Bronchial epithelial cell (primary cell): ENCODE results near the gene TMED8. TPM values are rescaled to one million over a fixed set of nuclear protein-coding genes. Genes with fewer than 3 reads are reported as not detected.
A peak's percentile ranks its signal among the peaks of the same experiment; 100 is the strongest.
"Not testable (repeated sequence)": the region's sequence is repeated elsewhere in the genome, so short reads cannot be mapped to it uniquely, and the experiment has no call there.

ENCODE experiments used
- DNase-seq: peaks from one replicate; pipeline ENCODE4 v3.0.0-alpha.2; 2010; ENCODE audit warnings: low read depth
- FAIRE-seq: peaks from 2 replicates; lab custom pipeline; 2011; peaks lifted over from hg19 to GRCh38; lab: Jason Lieb, UNC
- H3K27me3 ChIP-seq: 2 replicates; pipeline ENCODE4 v1.5.1; 2011; ENCODE audit warnings: low read length; ENCODE audit not compliant: control insufficient read depth, insufficient read depth
- H3K36me3 ChIP-seq: 2 replicates; pipeline ENCODE4 v1.5.1; 2011; ENCODE audit warnings: low read length; ENCODE audit not compliant: control insufficient read depth, insufficient read depth
- H3K4me3 ChIP-seq: 2 replicates; pipeline ENCODE4 v1.5.1; 2011; ENCODE audit warnings: mild to moderate bottlenecking, low read depth, low read length, control low read depth
- total RNA-seq: library from RNA; depleted of rRNA; stranded (reverse); fragments of >200 nt; gene quantifications from 2 replicates; pipeline ENCODE4 v1.2.1, GENCODE V29; 2014
- TF ChIP-seq, protein P1 (sequence below): IDR thresholded peaks from 2 replicates; pipeline ENCODE4 v1.5.1; 2011; ENCODE audit warnings: mild to moderate bottlenecking, moderate library complexity, low read length, control low read depth, inconsistent platforms; ENCODE audit not compliant: insufficient read depth, severe bottlenecking

TMED8 gene
- total RNA-seq, 1 donor from 2014 or later = 6.8 TPM

DNA sequence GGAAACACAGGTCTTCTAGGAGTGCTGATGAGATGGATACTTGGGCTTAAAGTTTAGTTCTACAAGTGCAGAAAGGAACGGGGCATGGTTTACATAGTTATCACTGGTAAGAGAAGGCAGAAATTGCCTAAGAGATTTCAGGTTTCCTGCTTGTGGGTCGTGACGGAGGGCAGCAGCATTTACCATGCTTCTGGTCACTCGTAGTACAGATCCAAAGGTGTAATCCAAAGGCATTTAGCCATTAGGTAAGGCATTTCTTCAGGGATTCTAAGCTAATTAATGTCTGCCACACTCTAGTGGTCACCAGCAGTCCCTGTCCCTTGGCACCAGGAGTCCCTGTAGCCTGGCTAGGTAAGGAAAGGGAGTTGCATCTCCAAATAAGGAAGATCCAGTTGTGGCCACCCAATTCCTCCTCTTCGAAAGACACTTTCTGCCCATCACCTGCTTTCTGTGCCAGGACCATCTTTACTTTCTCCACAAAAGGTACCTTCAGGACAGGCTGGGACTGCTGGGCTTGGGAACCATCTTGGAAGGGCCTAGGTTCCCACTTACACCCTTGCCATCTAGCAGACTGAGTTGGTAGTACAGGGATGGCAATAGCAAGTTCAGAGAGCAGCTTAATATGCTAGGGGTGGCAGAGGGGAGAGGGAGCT lies 54.5 kb downstream of the TMED8 start:
- TF ChIP-seq, protein P1, sequence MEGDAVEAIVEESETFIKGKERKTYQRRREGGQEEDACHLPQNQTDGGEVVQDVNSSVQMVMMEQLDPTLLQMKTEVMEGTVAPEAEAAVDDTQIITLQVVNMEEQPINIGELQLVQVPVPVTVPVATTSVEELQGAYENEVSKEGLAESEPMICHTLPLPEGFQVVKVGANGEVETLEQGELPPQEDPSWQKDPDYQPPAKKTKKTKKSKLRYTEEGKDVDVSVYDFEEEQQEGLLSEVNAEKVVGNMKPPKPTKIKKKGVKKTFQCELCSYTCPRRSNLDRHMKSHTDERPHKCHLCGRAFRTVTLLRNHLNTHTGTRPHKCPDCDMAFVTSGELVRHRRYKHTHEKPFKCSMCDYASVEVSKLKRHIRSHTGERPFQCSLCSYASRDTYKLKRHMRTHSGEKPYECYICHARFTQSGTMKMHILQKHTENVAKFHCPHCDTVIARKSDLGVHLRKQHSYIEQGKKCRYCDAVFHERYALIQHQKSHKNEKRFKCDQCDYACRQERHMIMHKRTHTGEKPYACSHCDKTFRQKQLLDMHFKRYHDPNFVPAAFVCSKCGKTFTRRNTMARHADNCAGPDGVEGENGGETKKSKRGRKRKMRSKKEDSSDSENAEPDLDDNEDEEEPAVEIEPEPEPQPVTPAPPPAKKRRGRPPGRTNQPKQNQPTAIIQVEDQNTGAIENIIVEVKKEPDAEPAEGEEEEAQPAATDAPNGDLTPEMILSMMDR = no peak
- peak overlapping the region; percentile 97 for H3K4me3 ChIP-seq
- no peak for DNase-seq
- no peak for FAIRE-seq
- no peaks in the 10 kb centered on the region for H3K27me3 ChIP-seq
- H3K36me3 ChIP-seq = no peaks in the 10 kb centered on the region

DNA sequence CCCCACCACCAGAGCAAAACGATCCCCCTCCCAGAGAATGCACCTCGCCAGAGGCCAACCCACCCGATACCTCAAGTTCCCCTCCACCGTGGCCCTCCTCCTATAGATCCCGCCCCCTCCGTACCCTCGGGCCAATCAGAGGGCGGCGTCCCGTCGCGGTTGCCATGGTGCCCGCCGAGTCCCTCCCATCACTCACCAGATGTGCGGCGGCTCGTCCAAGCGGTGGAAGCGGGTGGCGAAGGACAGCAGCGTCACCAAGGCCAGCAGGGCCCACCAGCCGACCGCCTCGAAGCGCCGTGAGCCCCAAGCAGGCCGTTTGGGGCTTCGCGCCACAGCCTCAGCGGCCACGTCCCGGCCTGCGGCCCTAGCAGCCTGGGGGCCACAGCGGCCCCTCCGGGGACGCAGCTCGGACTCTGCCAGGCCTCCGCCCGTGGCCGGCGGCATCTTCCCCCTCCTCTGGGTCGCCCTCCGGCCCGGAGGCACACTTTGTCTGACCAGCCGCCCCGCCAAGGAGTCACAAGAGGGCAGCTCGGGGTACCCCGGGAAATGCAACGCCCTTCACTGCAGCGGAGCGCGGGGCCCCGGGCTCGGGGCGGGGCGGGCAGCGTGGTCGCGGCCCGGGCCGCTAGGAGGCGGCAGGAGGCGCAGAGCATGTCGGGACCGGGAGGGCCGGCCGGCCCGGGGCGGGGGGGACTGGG lies 56.5 kb downstream of the TMED8 start, which contains the start of gene POMT2:
TSS of gene POMT2 (minus strand) at position 646 of the 698 bp plus-strand sequence. CDS start at position 444, 202 bp downstream.
- FAIRE-seq = no peak
- Histone ChIP-seq H3K27me3 (no peaks in the 10 kb centered on the region), H3K4me3 (peak within 1 kb of the TSS; percentile 97), H3K36me3 (no peaks in the 10 kb centered on the region)
- peak; percentile 73 for DNase-seq
- TF ChIP-seq, protein P1 = peak; percentile 25

GRCh38 chr14:77319422-77319821 lies 57.5 kb downstream of the TMED8 start:
- TF ChIP-seq, protein P1 = no peak
- DNase-seq = no peak
- no peaks in the 10 kb centered on the region for H3K27me3 ChIP-seq
- no peaks in the 10 kb centered on the region for H3K36me3 ChIP-seq
- H3K4me3 ChIP-seq = no peak overlapping the region
- no peak for FAIRE-seq

DNA sequence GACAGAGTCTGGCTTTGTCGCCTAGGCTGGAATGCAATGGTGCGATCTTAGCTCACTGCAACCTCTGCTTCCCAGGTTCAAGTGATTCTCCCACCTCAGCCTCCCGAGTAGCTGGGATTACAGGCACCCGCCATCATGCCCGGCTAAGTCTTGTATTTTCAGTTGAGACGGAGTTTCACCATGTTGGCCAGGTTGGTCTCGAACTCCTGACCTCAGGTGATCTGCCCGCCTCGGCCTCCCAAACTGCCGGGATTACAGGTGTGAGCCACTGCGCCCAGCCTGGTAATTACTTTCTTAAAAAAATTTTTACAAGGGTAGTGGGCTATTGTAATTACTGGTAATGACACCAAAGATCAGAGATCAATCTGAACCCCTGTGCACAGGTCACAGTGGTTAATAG lies 58.1 kb downstream of the TMED8 start:
- not testable (repeated sequence) for H3K36me3 ChIP-seq, FAIRE-seq, DNase-seq, H3K27me3 ChIP-seq, H3K4me3 ChIP-seq

DNA sequence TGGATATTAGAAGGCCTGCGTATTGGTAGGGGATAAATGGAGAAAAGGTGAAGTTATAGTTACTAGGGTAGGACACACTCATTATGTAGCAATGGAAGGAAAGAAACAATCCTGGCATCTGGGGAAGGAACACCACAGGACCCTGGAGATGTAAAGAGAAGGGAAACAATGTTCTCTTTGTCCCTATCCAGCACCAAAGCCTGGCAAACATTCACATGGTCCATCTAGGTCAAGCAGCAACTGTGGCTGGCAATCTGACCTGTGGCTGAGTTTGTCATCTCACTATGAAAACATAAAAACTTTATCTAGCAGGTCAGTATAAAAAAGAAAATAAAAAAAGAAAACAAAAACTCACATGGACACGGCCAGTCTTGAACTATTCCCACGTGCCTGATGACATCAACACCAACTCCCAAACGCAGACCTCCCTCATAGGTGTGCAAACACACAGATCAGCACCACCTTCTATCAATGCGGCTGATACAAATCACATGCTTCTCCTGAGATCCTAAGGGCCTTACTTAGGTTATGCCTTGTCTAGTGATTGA lies 58.8 kb downstream of the TMED8 start:
- FAIRE-seq = no peak
- H3K36me3 ChIP-seq = no peaks in the 10 kb centered on the region
- TF ChIP-seq, protein P1 = no peak
- DNase-seq = no peak
- H3K4me3 ChIP-seq = no peak overlapping the region
- no peaks in the 10 kb centered on the region for H3K27me3 ChIP-seq

- DNase-seq = peak; percentile 72
- Histone ChIP-seq H3K36me3 (no peaks in the 10 kb centered on the region), H3K27me3 (no peaks in the 10 kb centered on the region), H3K4me3 (no peak overlapping the region)
- peak; percentile 32 for FAIRE-seq
- TF ChIP-seq, protein P1 = no peak
Measured at GRCh38 chr14:77316872-77317301, 60.0 kb downstream of the TMED8 start.
